ENCODE measurements around the gene ATG101. TPM values are rescaled to one million over a fixed set of nuclear protein-coding genes. Genes with fewer than 3 reads are reported as not detected.
"Not testable (repeated sequence)": the region's sequence is repeated elsewhere in the genome, so short reads cannot be mapped to it uniquely, and the experiment has no call there.

The ATG101 gene
- total RNA-seq, 1 donor from 2014 or later: 26.5 TPM

DNA sequence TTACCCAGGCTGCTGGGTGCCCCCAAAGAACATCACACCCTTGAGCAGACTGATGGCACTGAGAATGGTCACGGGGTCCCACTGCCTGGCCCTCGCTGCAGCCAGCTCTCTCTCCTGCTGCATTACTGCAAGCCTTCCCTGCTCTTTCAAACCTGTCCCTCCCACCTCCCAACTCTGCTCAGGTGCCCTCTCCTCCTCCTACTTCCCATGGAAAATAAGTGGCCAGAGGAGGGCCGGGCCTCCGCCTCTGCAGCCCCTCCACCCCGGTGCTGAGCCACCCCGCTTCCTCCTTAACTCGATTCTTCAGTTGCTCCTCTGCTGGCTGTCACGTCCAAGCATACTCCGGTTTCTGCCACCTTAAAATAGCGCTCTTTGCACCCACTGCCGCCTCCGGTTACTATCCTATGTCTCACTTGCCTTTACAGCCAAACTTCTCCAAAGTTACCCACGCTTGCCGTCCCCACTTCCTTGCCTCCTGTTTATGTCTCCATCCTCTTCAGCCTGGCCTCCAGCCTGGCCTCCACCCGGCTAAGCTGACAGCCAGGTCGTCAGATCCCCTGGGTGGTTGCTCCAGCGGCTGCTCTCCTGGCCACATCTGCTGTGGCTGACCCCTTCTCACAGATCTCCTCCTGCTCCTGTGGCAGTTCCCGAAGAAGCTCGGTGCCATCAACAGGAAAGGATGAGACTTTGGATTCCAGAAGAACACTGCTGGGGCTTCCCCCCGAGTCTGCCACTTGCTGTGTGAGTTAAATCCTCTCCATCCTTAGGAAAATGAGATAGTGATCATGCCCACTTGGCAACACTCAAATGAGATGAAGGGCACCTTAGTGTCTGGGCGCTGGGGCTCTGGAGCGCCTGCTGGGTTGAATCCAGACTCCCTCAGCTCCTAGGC, 17.4 kb downstream of the ATG101 start:
- intact Hi-C loops (cut with micrococcal nuclease): no loop called here
- ATAC-seq (no peak), DNase-seq (no peak)

DNA sequence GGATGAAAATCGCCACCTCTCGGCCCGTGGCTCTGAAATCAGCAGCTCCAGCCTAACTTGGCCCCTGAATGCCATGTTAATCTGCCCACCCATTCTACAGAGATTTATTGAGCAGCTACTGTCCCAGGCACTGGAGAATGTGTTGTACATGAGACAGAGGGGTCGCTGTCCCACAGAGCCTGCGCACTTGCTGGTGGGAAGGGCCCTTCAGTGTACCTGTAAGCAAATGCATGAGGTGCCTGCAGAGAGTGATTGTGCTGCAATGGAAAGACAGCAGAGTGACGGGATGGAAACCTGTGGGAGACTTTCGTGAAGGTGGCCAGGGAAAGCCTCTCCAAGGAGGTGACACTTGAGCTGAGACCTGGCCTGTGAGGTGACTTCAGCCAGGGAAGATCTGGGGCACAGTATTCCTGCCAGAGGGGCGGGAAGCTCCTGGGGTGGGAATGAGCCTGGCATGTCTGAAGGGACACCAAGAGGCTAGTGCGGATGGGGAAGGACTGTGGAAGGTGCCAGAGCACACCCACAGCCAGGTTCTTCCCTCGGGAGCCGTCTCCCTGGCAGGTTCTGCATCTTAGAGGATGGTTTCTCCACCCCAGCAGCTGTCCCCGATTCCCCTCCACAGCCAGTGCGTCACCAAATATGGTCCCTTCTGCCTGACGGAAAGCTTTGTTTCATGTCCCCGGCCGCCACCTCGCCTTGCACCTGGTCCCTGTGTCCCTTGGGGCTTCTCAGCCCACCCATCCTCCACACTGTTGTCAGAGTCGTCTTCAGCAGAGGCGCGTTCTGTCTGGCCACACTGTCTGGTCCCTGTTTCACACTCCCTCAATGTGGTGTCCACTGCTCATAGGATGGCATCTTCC, 18.4 kb downstream of the ATG101 start:
- intact Hi-C loops (cut with micrococcal nuclease): no loop called here
- DNase-seq (no peak), ATAC-seq (no peak)

GRCh38 chr12:52089491-52089890, 19.7 kb downstream of the ATG101 start:
- ATAC-seq (no peak), DNase-seq (no peak)
- intact Hi-C loops (cut with micrococcal nuclease): no loop called here

- ATAC-seq (no peak), DNase-seq (no peak)
- intact Hi-C loops (cut with micrococcal nuclease): no loop called here
Observed at GRCh38 chr12:52090291-52090690, 20.5 kb downstream of the ATG101 start.

DNA sequence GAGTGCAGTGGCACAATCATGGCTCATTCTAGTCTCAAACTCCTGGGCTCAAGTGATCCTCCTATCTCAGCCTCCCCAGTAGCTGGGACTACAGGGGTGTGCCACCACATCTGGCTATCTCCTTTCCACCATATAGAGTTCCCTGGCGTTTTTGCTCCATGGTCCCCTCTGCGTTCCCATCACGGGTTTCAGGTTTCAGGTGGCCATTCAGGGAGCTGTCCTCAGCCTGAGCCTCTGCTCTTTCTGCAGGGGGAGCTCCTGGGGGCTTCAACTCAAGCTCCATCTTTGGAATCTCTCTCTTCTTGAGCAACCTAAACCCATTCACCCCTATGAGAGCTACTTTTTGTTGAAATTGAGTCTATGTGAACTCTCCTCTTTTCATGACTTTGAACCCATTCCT, 21.3 kb downstream of the ATG101 start:
- no peak for DNase-seq
- ATAC-seq: no peak
- intact Hi-C loops (cut with micrococcal nuclease): no loop called here

- ATAC-seq (no peak), DNase-seq (no peak)
- intact Hi-C loops (cut with micrococcal nuclease): no loop called here
Observed at GRCh38 chr12:52091869-52092268, 22.1 kb downstream of the ATG101 start.

DNA sequence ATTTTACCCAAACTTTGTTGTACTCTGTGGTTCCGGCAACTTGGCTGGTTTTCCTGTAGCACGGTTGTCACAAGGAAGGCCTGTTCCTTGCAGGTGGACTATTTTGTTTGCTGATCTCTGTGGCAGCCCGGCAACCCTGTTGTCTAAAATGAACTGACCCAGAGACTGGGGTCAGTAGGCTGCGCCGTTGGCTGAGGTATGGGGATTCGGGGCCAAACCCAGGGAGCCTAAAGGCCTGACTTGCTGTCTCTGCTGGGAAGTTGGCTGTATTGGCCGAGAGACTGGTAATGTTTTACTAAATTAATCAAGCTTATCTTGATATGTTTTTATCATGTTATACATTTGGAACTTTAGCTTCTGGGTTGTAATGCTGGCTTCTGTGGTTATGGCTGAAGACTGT, 23.6 kb downstream of the ATG101 start:
- intact Hi-C loops (cut with micrococcal nuclease): no loop called here
- DNase-seq (no peak), ATAC-seq (no peak)

GRCh38 chr12:52096332-52097044, 26.7 kb downstream of the ATG101 start:
- intact Hi-C loops (cut with micrococcal nuclease): no loop called here
- ATAC-seq (no peak), DNase-seq (no peak)

DNA sequence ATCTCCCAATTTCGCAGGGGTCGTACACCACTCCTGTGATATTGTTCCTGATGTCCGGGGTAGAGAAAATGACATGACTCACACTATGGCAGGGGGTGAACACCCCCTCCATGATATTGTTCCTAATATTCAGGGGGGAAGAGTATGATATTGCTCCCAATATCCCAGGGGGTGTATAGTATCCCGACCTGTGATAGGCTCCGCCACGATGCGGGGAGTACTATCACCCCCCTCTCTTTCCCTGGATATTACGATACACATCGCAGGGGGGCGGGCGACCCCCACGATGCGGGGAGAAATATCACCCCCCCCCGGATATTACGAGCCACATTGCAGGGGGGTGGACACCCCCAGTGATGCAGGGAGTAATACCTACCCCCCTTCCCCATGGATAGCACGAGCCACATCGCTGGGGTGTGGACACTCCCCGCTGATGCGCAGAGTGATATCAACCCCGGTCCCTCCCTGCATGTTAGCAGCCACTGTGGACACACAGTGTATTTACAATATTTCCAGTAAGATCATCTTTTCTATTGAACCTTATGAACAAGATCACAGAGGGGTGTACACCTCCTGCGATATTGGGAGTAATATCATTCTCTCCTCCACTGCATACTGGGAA, 27.4 kb downstream of the ATG101 start:
- no peak for DNase-seq
- ATAC-seq: no peak
- intact Hi-C loops (cut with micrococcal nuclease): no loop called here

DNA sequence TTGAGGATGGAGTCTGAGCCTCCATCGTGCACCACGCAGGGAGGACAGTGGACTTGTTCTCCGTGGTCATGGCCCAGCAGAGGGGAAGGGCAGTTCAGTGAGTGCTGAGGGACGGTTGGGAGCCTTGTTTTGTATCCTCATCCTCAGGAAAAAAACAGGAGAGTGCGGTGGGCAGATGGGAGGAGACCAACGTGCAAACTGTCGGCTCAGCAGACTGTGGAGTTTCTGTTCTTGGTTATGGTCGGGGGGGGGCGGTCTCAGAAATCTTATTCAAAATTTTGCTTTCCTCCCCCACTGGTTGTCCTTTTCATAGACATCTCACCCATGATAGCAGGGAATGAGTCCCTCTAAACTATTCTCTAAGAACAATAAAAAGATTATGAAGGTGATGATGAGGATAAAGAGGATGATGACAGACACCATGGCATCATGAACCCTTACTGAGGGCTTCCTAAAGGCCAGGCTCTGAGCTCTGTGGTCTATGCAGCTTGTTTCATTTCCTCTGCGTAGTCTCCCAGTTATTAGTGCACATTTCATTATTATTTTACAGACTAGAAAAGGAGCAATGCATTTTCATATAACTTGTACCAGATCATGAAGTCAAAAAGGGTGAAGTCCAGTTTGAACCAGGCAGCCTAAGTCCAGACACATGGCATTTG, 34.8 kb downstream of the ATG101 start:
- ATAC-seq; intact Hi-C loops (cut with micrococcal nuclease); DNase-seq: not testable (repeated sequence)

DNA sequence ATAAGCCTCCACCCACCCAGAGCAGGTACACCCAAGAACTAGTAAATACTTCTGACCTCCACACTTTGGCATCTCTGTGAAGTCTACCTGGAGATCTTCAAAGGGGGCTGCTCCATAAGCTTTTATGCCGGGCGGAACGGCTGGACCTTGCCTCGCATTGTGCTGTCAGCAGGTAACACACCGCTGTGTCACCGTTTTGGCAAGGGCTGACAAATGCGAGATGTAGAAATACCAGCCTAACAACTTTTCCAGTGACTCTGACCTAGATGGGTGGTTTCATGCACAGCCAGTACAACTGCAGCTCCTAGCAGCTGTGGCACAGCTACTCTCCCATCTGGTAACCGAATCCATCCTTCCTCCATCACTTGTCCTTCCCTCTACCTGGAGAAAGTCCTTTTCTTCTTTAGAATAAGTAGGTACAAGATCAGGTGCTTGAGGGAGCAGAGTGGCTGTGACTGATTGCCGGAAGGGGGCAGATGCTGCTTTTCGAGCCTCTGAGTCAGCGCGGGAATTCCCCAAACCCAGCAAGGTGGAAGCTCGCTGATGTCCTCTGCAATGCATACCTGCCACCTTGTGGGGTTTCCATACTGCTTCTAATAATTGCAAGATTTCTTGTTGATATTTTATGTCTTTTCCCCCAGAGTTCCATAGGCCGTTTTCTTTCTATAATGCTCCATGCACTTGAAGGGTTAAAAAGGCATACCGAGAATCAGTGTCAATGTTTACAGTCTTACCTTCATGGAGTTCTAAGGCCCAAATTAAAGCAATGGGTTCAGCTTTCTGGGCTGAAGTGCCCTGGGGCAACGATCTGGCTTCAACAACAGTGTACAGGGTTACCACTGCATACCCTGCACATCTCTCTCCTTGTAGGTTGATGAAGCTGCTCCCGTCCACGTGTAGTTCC, 46.7 kb downstream of the ATG101 start:
- DNase-seq; intact Hi-C loops (cut with micrococcal nuclease); ATAC-seq: not testable (repeated sequence)

DNA sequence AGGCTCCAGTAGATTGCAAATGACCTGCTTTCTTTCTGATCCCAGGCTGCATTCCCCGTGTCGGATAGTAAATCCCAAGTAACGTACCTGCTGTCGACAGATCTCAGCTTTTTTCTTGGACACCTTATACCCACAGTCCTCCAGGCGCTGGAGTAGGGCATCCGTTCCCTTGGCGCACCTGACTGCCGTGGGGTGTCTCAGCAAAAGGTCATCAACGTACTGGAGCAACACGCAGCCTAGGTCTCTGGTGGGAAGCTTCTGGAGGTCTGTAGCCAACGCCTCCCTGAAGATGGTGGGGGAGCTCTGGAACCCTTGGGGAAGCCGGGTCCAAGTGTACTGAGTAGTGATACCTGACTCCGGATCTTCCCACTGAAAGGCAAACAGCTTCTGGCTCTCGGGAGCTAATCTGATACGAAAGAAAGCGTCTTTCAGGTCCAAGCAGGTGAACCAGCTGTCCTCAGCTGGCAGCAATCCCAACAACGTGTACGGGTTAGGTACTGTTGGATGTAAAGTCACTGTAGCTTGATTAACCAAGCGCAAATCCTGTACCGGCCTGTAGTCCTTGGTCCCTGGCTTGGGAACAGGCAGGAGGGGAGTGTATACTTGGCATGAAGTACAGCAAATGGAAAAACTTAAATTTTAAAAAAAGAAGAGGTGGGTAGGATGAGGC, 48.2 kb downstream of the ATG101 start:
- DNase-seq; intact Hi-C loops (cut with micrococcal nuclease); ATAC-seq: not testable (repeated sequence)

- intact Hi-C loops (cut with micrococcal nuclease): no loop called here
- peak; percentile 63 for ATAC-seq
- peak; percentile 53 for DNase-seq
Observed at GRCh38 chr12:52119398-52120254, 49.8 kb downstream of the ATG101 start.

GRCh38 chr12:52120951-52121823, 51.4 kb downstream of the ATG101 start:
- intact Hi-C loops (cut with micrococcal nuclease): no loop called here
- DNase-seq (no peak), ATAC-seq (no peak)

GRCh38 chr12:52121824-52122539, 52.2 kb downstream of the ATG101 start:
- DNase-seq: peak; percentile 81
- peak; percentile 44 for ATAC-seq
- intact Hi-C loops (cut with micrococcal nuclease): no loop called here

All from left ventricle myocardium superior (tissue), 1 donor.